Measurements from ENCODE around the gene PIEZO2.
"Not testable (repeated sequence)": the region's sequence is repeated elsewhere in the genome, so short reads cannot be mapped to it uniquely, and the experiment has no call there.

DNA sequence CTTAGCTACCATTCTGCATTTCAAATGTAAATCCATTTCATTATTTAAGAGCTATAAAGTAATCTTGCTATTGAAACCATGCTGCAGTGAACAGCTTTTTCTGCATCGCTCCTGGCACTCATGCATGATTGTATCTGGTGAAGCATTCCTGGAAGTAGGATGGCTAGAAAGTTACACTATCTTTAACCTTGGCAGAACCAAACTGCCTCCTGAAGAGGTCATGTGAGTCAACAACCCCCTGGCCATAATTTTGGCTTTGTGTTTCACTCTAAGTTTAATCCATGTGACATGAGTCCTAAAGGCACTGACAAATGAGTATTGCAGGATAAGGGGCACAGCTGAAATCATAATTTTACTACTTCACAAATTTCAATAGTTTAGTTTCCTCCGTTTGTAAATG, 526.4 kb downstream of the PIEZO2 start:
- TF ChIP-seq BACH2 (CRISPR knock-in tag; IDR thresholded peaks at IDR 0.05; ENCODE audit: borderline replicate concordance); ZFP3 (CRISPR knock-in tag; IDR thresholded peaks at IDR 0.05); TOX (CRISPR knock-in tag; IDR thresholded peaks at IDR 0.05; ENCODE audit: borderline replicate concordance); ESRRG (CRISPR knock-in tag; IDR thresholded peaks at IDR 0.05); SNAI2 (CRISPR knock-in tag; IDR thresholded peaks at IDR 0.05); ZFP30 (CRISPR knock-in tag; IDR thresholded peaks at IDR 0.05); ZNF70 (CRISPR knock-in tag; IDR thresholded peaks at IDR 0.05): not testable (repeated sequence)
- TF ChIP-seq, protein P1, sequence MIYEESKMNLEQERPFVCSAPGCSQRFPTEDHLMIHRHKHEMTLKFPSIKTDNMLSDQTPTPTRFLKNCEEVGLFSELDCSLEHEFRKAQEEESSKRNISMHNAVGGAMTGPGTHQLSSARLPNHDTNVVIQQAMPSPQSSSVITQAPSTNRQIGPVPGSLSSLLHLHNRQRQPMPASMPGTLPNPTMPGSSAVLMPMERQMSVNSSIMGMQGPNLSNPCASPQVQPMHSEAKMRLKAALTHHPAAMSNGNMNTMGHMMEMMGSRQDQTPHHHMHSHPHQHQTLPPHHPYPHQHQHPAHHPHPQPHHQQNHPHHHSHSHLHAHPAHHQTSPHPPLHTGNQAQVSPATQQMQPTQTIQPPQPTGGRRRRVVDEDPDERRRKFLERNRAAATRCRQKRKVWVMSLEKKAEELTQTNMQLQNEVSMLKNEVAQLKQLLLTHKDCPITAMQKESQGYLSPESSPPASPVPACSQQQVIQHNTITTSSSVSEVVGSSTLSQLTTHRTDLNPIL (CRISPR knock-in tag; IDR thresholded peaks at IDR 0.05; ENCODE audit: low read depth): not testable (repeated sequence)
- TF ChIP-seq, protein P2, sequence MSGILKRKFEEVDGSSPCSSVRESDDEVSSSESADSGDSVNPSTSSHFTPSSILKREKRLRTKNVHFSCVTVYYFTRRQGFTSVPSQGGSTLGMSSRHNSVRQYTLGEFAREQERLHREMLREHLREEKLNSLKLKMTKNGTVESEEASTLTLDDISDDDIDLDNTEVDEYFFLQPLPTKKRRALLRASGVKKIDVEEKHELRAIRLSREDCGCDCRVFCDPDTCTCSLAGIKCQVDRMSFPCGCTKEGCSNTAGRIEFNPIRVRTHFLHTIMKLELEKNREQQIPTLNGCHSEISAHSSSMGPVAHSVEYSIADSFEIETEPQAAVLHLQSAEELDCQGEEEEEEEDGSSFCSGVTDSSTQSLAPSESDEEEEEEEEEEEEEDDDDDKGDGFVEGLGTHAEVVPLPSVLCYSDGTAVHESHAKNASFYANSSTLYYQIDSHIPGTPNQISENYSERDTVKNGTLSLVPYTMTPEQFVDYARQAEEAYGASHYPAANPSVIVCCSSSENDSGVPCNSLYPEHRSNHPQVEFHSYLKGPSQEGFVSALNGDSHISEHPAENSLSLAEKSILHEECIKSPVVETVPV (CRISPR knock-in tag; IDR thresholded peaks at IDR 0.05): not testable (repeated sequence)

All from SK-N-SH treated with all-trans-retinoic acid at 6 μM for 48 hours (cell line).